GM15510 (cell line): ENCODE data around the gene ABCA5.

Source experiments
- POLR2A ChIP-seq: IDR thresholded peaks from 3 replicates; pipeline ENCODE4 v1.6.1; 2011; ENCODE audit warnings: borderline replicate concordance; ENCODE audit not compliant: insufficient read length; ENCODE audit errors: extremely low read depth

The ABCA5 gene

GRCh38 chr17:69239611-69240600 is 87.0 kb downstream of the ABCA5 start:
- no peak for TF ChIP-seq POLR2A

GRCh38 chr17:69236946-69237345 is 90.0 kb downstream of the ABCA5 start:
- no peak for TF ChIP-seq POLR2A

- TF ChIP-seq POLR2A, result no peak
These were observed 90.5 kb downstream of the ABCA5 start for GRCh38 chr17:69236464-69236863.

- TF ChIP-seq POLR2A, result no peak
These were observed 91.4 kb downstream of the ABCA5 start for GRCh38 chr17:69235338-69236058.

- TF ChIP-seq POLR2A, result no peak
These were observed 94.3 kb downstream of the ABCA5 start for GRCh38 chr17:69232650-69233049.

- TF ChIP-seq POLR2A, result no peak
These were observed 95.4 kb downstream of the ABCA5 start for GRCh38 chr17:69231521-69231920.

GRCh38 chr17:69230939-69231338 is 96.0 kb downstream of the ABCA5 start:
- no peak for TF ChIP-seq POLR2A

- TF ChIP-seq POLR2A, result no peak
These were observed 98.4 kb downstream of the ABCA5 start, which contains the start of gene ABCA10 for GRCh38 chr17:69228576-69228975. Gene ABCA10 (minus strand): TSS chr17:69228824. CDS start chr17:69225358, 3,466 bp downstream.

- no peak for TF ChIP-seq POLR2A
These were observed 98.9 kb downstream of the ABCA5 start for GRCh38 chr17:69228018-69228417.

- no peak for TF ChIP-seq POLR2A
These were observed 99.4 kb downstream of the ABCA5 start for GRCh38 chr17:69227541-69227940.

GRCh38 chr17:69223809-69224208 is 103.1 kb downstream of the ABCA5 start:
- TF ChIP-seq POLR2A, result no peak

- TF ChIP-seq POLR2A, result no peak
These were observed 104.2 kb downstream of the ABCA5 start for GRCh38 chr17:69222707-69223258.

- TF ChIP-seq POLR2A, result no peak
These were observed 106.8 kb downstream of the ABCA5 start for GRCh38 chr17:69220098-69220497.

GRCh38 chr17:69218986-69219385 is 107.9 kb downstream of the ABCA5 start:
- TF ChIP-seq POLR2A, result no peak

- TF ChIP-seq POLR2A, result no peak
These were observed 113.7 kb downstream of the ABCA5 start for GRCh38 chr17:69213059-69213813.

GRCh38 chr17:69208640-69209039 is 118.3 kb downstream of the ABCA5 start:
- TF ChIP-seq POLR2A, result no peak
